GM10248 (cell line): Measurements from ENCODE around the gene GTF2IRD1.
"Not testable (repeated sequence)": the region's sequence is repeated elsewhere in the genome, so short reads cannot be mapped to it uniquely, and the experiment has no call there.

Experiments used
- CTCF ChIA-PET: fragments of 300-600 bp; sonication (Branson Sonifier 250); formaldehyde crosslinking; extraction: SDS; loops from one replicate; lab custom pipeline; 2021; ENCODE audit warnings: antibody characterized with exemption; lab: Yijun Ruan, JAX
- POLR2A ChIA-PET: fragments of 350-650 bp; sonication (Branson Sonifier 250); formaldehyde crosslinking; extraction: SDS; loops from one replicate; lab custom pipeline; 2020; ENCODE audit warnings: antibody characterized with exemption; lab: Yijun Ruan, JAX
- DNase-seq: peaks from one replicate; pipeline ENCODE4 v3.0.0; 2012; ENCODE audit errors: extremely low spot score
- TF ChIP-seq, protein P1 (sequence below): IDR thresholded peaks from 2 replicates; pipeline ENCODE4 v1.5.1; 2012; ENCODE audit warnings: mild to moderate bottlenecking, low read depth; ENCODE audit errors: extremely low read depth, missing control alignments, control extremely low read depth

Gene GTF2IRD1

DNA sequence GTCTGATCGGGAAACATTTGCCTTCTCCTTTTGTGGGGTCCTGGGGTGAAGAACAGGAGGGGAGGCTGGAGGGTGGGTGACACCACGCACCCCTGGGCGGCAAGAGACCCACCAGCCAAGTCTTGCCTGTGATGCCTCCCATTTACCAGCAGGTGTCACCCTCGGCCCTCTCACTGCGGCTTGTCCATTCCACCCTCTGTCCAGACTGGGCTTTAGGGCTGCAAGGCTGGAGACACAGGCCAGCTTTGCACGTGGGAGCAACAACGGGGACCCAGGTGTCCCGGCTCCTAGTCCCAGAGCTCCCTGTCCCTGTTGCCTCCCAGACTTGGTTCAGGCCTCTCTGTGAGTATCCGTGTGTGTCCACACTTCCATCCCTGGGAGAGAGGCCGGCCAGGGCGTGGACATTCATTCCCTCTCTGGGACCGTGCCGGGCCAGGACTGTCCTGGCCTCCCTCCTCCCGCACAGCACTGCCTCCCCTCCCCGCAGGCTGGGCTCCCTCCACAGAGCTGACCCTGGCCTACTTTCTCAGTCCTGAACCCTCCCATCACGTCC is 36.2 kb upstream of the GTF2IRD1 start:
- DNase-seq: peak; percentile 92
- CTCF ChIA-PET: interaction anchor here (0.7 to 3.2 kb wide), 24 partner anchors 8 to 656 kb away, joined by 3 to 29 read pairs (median 4); no protein-coding TSS in a partner anchor
- TF ChIP-seq, protein P1, sequence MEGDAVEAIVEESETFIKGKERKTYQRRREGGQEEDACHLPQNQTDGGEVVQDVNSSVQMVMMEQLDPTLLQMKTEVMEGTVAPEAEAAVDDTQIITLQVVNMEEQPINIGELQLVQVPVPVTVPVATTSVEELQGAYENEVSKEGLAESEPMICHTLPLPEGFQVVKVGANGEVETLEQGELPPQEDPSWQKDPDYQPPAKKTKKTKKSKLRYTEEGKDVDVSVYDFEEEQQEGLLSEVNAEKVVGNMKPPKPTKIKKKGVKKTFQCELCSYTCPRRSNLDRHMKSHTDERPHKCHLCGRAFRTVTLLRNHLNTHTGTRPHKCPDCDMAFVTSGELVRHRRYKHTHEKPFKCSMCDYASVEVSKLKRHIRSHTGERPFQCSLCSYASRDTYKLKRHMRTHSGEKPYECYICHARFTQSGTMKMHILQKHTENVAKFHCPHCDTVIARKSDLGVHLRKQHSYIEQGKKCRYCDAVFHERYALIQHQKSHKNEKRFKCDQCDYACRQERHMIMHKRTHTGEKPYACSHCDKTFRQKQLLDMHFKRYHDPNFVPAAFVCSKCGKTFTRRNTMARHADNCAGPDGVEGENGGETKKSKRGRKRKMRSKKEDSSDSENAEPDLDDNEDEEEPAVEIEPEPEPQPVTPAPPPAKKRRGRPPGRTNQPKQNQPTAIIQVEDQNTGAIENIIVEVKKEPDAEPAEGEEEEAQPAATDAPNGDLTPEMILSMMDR: peak; percentile 93
- POLR2A ChIA-PET: interaction anchor here (0.5 kb wide), 1 partner anchor 575 kb away, joined by 3 read pairs; no protein-coding TSS in a partner anchor

DNA sequence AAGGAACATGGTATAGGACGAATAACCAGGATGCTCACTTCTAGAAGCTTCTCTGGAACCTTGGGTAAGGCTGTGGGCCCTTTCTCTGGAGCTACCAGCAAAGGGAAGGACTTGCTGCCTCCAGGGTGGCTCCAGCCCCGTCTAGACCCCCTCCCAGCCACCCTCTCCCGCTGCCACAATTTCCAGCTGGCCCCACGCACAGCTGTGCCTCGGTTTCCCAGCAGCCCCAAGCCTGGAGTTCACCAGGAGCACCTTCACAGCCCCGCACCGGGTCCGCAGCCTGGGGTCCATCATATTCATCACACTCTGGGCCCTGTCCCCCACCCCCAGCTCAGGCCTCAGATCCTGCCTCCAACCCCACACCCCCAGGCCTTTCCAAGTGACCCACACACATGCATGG is 35.6 kb upstream of the GTF2IRD1 start:
- ChIA-PET CTCF (interaction anchor here (0.7 to 3.2 kb wide), 22 partner anchors 8 to 633 kb away, joined by 3 to 29 read pairs (median 4); no protein-coding TSS in a partner anchor), POLR2A (no interaction called here)
- DNase-seq: no peak
- TF ChIP-seq, protein P1: no peak

DNA sequence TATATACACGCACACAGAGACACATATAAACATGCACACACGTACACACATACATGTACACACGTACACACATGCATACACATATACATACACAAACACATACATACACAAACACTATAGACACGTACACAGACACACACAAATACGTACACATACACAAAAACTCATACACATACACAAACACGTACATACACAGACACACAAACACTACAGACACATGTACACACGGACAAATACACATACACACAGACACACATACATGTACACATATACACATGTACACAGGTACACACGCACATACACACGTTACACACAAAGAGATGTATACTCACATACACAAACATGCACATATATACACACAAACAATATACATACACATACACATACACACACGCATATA is 35.2 kb upstream of the GTF2IRD1 start:
- CTCF ChIA-PET: interaction anchor here (1.0 to 3.2 kb wide), 12 partner anchors 10 to 627 kb away, joined by 3 to 29 read pairs (median 4); no protein-coding TSS in a partner anchor
- POLR2A ChIA-PET: no interaction called here
- DNase-seq: no peak
- TF ChIP-seq, protein P1: no peak

DNA sequence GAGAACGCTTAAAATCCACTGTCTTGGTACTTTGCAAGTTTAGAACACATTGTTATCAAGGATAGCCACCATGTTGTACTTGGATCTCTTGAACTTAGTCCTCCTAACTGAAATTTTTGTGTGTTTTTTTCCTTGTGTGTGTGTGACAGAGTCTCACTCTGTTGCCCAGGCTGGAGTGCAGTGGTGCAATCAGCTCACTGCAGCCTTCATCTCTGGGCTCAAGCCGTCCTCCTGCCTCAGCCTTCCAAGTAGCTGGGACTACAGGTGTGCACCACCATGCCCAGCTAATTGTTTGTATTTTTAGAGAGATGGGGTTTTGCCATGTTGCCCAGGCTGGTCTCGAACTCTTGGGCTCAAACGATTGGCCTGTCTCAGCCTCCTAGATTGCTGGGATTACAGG is 34.5 kb upstream of the GTF2IRD1 start:
- not testable (repeated sequence) for DNase-seq
- ChIA-PET POLR2A (interaction anchor here (0.7 kb wide), 1 partner anchor 9 kb away, joined by 4 read pairs; no protein-coding TSS in a partner anchor), CTCF (interaction anchor here (0.8 to 2.6 kb wide), 3 partner anchors 9 to 148 kb away, joined by 3 to 20 read pairs (median 7); no protein-coding TSS in a partner anchor)

DNA sequence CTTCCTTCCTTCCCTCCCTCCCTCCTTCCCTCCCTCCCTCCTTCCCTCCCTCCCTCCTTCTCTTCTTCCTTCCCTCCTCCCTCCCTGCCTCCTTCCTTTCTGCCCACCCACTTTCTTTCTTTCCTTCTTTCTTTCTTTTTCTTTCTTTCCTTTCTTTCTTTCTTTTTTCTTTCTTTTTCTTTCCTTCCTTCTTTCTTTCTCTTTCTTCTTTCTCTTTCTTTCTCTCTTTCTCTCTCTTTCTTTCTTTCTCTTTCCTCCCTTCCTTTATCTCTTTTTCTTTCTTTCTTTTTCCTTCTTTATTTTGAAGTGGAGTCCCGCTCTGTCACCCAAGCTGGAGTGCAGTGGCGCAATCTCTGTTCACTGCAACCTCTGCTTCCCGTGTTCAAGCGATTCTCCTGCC is 33.7 kb upstream of the GTF2IRD1 start:
- TF ChIP-seq, protein P1: no peak
- CTCF ChIA-PET: interaction anchor here (1.2 to 2.1 kb wide), 4 partner anchors 9 to 625 kb away, joined by 4 to 9 read pairs (median 4); no protein-coding TSS in a partner anchor

DNA sequence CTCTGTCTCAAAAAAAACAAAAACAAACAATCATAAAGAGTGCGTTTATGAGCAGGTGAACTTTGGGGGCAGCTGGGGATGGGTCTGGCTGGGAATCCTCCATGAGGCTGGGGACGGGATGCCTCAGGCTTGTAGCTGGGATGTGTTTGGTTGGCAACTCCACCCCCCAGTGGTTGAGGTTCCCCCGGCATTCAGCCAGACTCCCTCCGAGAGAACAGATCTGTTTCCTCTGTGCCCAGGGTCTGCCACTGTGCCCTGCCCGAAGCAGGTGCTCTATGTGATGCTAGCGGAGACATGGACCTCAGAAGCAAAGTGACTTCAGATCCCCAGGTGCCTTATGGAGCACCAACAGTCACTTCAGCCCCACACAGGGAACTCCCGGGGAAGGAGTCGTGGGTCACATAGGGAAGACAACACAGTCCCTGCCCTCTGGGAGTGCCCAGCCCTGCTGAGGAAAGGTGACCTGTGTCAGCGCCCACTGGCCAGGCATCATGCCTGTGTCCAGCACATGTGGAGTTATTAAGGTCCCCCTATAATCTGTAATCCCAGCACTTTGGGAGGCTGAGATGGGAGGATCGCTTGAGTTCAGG is 29.3 kb upstream of the GTF2IRD1 start:
- POLR2A ChIA-PET: no interaction called here
- DNase-seq: no peak
- TF ChIP-seq, protein P1: no peak
- CTCF ChIA-PET: interaction anchor here (1.5 to 1.7 kb wide), 2 partner anchors 14 to 141 kb away, joined by 4 read pairs; no protein-coding TSS in a partner anchor

More for the DNA sequence above, 33.7 kb upstream of the GTF2IRD1 start:
- POLR2A ChIA-PET: no interaction called here
- DNase-seq: no peak
